HepG2 (cell line): Measurements from ENCODE around the gene CLTCL1. TPM values are rescaled to one million over a fixed set of nuclear protein-coding genes. Genes with fewer than 3 reads are reported as not detected.
"Not testable (repeated sequence)": the region's sequence is repeated elsewhere in the genome, so short reads cannot be mapped to it uniquely, and the experiment has no call there.

Experiments used
- ATAC-seq: fragments of 200-7000 bp; cut with Tn5 transposase; 3 replicates; pipeline ENCODE4 v1.9.1; 2020; ENCODE audit warnings: mild to moderate bottlenecking, moderate library complexity
- BruUV-seq: library from RNA; stranded (reverse); fragments of 400-500 nt; replicated peaks from 2 replicates; lab custom pipeline; 2021; lab: Mats Ljungman, UMichigan
- CTCF ChIA-PET: fragments of 300-600 bp; formaldehyde crosslinking; extraction: SDS; loops from one replicate; lab custom pipeline; 2021; ENCODE audit warnings: low total read pairs, inconsistent platforms, low intra/inter-chr PET ratio; lab: Yijun Ruan, JAX
- POLR2A ChIA-PET: fragments of 350-600 bp; sonication (Branson Sonifier 250); formaldehyde crosslinking; loops from one replicate; lab custom pipeline; 2020; ENCODE audit warnings: antibody characterized with exemption, inconsistent platforms; lab: Yijun Ruan, JAX
- DNase-seq: peaks from one replicate; pipeline ENCODE4 v3.0.0-alpha.2; 2015; ENCODE audit warnings: low spot score
- FAIRE-seq: peaks from 3 replicates; lab custom pipeline; 2011; peaks lifted over from hg19 to GRCh38; lab: Jason Lieb, UNC
- H2AFZ ChIP-seq: one replicate; pipeline ENCODE4 v1.6.1; 2011; ENCODE audit warnings: low read length, inconsistent platforms
- H3K27ac ChIP-seq: fragments of 300-600 bp; 3 replicates; pipeline ENCODE4 v1.8.0; 2011; ENCODE audit warnings: mixed run types, mild to moderate bottlenecking, mixed read lengths, low read length, inconsistent platforms; ENCODE audit not compliant: insufficient read depth; ENCODE audit errors: extremely low read length
- H3K27me3 ChIP-seq, 2 experiments: fragments of 200-600 bp in 1 of 2; 2 replicates in 1 of 2; 3 replicates in 1 of 2; pipeline versions ENCODE4 v1.6.0 to v1.8.0; 2011; ENCODE audit warnings: low read length in 2 of 2, mild to moderate bottlenecking in 2 of 2, moderate library complexity in 2 of 2, inconsistent platforms in 1 of 2; ENCODE audit not compliant: insufficient read depth in 2 of 2, control insufficient read depth in 1 of 2
- H3K36me3 ChIP-seq, 2 experiments: fragments of 200-600 bp in 1 of 2; replicated peaks in 1 of 2; 2 replicates in 1 of 2; 3 replicates in 1 of 2; pipeline versions ENCODE4 v1.5.1 to v1.8.0; 2011; ENCODE audit warnings: low read length in 2 of 2, inconsistent platforms in 1 of 2; ENCODE audit not compliant: insufficient read depth in 2 of 2, control insufficient read depth in 1 of 2
- H3K4me1 ChIP-seq: 2 replicates; pipeline ENCODE4 v1.5.1; 2012; ENCODE audit warnings: low read length, inconsistent platforms; ENCODE audit not compliant: insufficient read depth
- H3K4me2 ChIP-seq: 2 replicates; pipeline ENCODE4 v1.6.0; 2011; ENCODE audit warnings: low read depth, low read length, inconsistent platforms
- H3K4me3 ChIP-seq, 3 experiments: fragments of 200-600 bp in 1 of 3; sonication (generic), shearing (Covaris generic) in 1 of 3; replicated peaks in 1 of 3; 2 replicates each; pipeline ENCODE4 v1.5.1; 2011 to 2016; ENCODE audit warnings: low read length in 3 of 3, inconsistent platforms in 2 of 3, low read depth in 2 of 3, mild to moderate bottlenecking in 2 of 3, control low read depth in 1 of 3, mixed read lengths in 1 of 3; ENCODE audit not compliant: insufficient read depth in 1 of 3
- H3K79me2 ChIP-seq: one replicate; pipeline ENCODE4 v1.6.1; 2011; ENCODE audit warnings: low read length, inconsistent platforms; ENCODE audit not compliant: insufficient read depth
- H3K9ac ChIP-seq: 2 replicates; pipeline ENCODE4 v1.6.0; 2011; ENCODE audit warnings: mild to moderate bottlenecking, low read depth, low read length, inconsistent platforms; ENCODE audit not compliant: insufficient read depth
- H3K9me3 ChIP-seq: 2 replicates; pipeline ENCODE4 v1.5.1; 2012; ENCODE audit warnings: mild to moderate bottlenecking, low read length
- H4K20me1 ChIP-seq: 2 replicates; pipeline ENCODE4 v1.6.0; 2011; ENCODE audit warnings: inconsistent platforms, mild to moderate bottlenecking, low read length, moderate library complexity; ENCODE audit not compliant: insufficient read depth
- E2F5 ChIP-seq: sonication (generic); formaldehyde crosslinking; conservative IDR thresholded peaks from 2 replicates; pipeline ENCODE4 v1.4.0; 2020; ENCODE audit warnings: missing genetic modification reagents
- HNRNPLL ChIP-seq: fragments of 200-400 bp; formaldehyde crosslinking; IDR thresholded peaks from 2 replicates; pipeline ENCODE4 v1.6.1; 2017; ENCODE audit warnings: mild to moderate bottlenecking, low read depth, low read length; ENCODE audit not compliant: poor library complexity, severe bottlenecking
- NCOR1 ChIP-seq: fragments of 200-600 bp; sonication (generic); IDR thresholded peaks from 2 replicates; pipeline ENCODE4 v1.7.0; 2017; ENCODE audit warnings: antibody characterized with exemption, low read length, borderline replicate concordance
- RBAK ChIP-seq: sonication (generic); formaldehyde crosslinking; IDR thresholded peaks from 2 replicates; pipeline ENCODE4 v1.5.1; 2020; ENCODE audit warnings: mild to moderate bottlenecking, missing genetic modification reagents
- RBFOX2 ChIP-seq: fragments of 200-400 bp; formaldehyde crosslinking; IDR thresholded peaks from 2 replicates; pipeline ENCODE4 v1.6.1; 2017; ENCODE audit warnings: low read depth, mild to moderate bottlenecking, low read length
- SNAPC5 ChIP-seq: sonication (generic); formaldehyde crosslinking; IDR thresholded peaks from 2 replicates; pipeline ENCODE4 v1.8.1; 2023; ENCODE audit warnings: mild to moderate bottlenecking, missing genetic modification reagents, borderline replicate concordance
- ZNF317 ChIP-seq: sonication (generic); formaldehyde crosslinking; IDR thresholded peaks from 2 replicates; pipeline ENCODE4 v1.5.0; 2020; ENCODE audit warnings: mild to moderate bottlenecking, missing genetic modification reagents
- ZNF362 ChIP-seq: sonication (generic); formaldehyde crosslinking; IDR thresholded peaks from 2 replicates; pipeline ENCODE4 v1.4.0; 2020; ENCODE audit warnings: missing genetic modification reagents, mild to moderate bottlenecking, borderline replicate concordance
- ZNF839 ChIP-seq: sonication (generic); formaldehyde crosslinking; IDR thresholded peaks from 2 replicates; pipeline ENCODE4 v1.4.0; 2020; ENCODE audit warnings: missing genetic modification reagents, mild to moderate bottlenecking, borderline replicate concordance
- WGBS: methylation state at CpG from one replicate; pipeline ENCODE4 v1.1.6; 2017; ENCODE audit warnings: low lambda C conversion rate; 5-methylcytosine and 5-hydroxymethylcytosine counted together
- in situ Hi-C: cut with HindIII; loops from 2 replicates; pipeline ENCODE4 v1.10.0; 2017; ENCODE audit warnings: low pct_unique_long_range_greater_than_20kb; ENCODE audit not compliant: extremely low pct_ligation_motif_present
- intact Hi-C: fragments of 100-400 bp; cut with micrococcal nuclease; formaldehyde crosslinking; loops from one replicate; pipeline ENCODE4 v1.10.0; 2022; ENCODE audit not compliant: unreplicated experiment
- polyA plus RNA-seq, 8 experiments: library from polyadenylated mRNA; depleted of rRNA in 3 of 8; stranded (reverse) in 7 of 8; unstranded in 1 of 8; fragments of >200 nt; fragmentation: Illumina TruSeq in 4 of 8; extraction: Trizol in 4 of 8; gene quantifications; 2 replicates each; pipeline versions ENCODE4 v1.2.1 to v1.2.3, GENCODE V29; 2011 to 2016; ENCODE audit warnings: low read depth in 4 of 8, missing spikeins in 1 of 8, mixed read lengths in 1 of 8; ENCODE audit not compliant: insufficient read depth in 1 of 8
- total RNA-seq, 5 experiments: library from RNA; depleted of rRNA; stranded (reverse); fragments of >200 nt; fragmentation: Illumina TruSeq; extraction: Trizol; gene quantifications; 2 replicates each; pipeline ENCODE4 v1.2.3, GENCODE V29; 2016; ENCODE audit warnings: low read depth in 1 of 5
- TF ChIP-seq, protein P1 (sequence below), 2 experiments: IDR thresholded peaks; 2 replicates each; pipeline ENCODE4 v1.6.1; 2011 to 2012; ENCODE audit warnings: low read length in 2 of 2, borderline replicate concordance in 1 of 2, low read depth in 1 of 2, mild to moderate bottlenecking in 1 of 2, moderate library complexity in 1 of 2

Gene CLTCL1
- total and polyA plus RNA-seq, 2 of the 13 experiments (the other 11 are each of a cell fraction or from before 2014, with no cell fraction given) = 8.1 to 10.9 TPM

GRCh38 chr22:19307872-19308271 lies 16.4 kb upstream of the CLTCL1 start (continued):
- TF ChIP-seq, protein P1, sequence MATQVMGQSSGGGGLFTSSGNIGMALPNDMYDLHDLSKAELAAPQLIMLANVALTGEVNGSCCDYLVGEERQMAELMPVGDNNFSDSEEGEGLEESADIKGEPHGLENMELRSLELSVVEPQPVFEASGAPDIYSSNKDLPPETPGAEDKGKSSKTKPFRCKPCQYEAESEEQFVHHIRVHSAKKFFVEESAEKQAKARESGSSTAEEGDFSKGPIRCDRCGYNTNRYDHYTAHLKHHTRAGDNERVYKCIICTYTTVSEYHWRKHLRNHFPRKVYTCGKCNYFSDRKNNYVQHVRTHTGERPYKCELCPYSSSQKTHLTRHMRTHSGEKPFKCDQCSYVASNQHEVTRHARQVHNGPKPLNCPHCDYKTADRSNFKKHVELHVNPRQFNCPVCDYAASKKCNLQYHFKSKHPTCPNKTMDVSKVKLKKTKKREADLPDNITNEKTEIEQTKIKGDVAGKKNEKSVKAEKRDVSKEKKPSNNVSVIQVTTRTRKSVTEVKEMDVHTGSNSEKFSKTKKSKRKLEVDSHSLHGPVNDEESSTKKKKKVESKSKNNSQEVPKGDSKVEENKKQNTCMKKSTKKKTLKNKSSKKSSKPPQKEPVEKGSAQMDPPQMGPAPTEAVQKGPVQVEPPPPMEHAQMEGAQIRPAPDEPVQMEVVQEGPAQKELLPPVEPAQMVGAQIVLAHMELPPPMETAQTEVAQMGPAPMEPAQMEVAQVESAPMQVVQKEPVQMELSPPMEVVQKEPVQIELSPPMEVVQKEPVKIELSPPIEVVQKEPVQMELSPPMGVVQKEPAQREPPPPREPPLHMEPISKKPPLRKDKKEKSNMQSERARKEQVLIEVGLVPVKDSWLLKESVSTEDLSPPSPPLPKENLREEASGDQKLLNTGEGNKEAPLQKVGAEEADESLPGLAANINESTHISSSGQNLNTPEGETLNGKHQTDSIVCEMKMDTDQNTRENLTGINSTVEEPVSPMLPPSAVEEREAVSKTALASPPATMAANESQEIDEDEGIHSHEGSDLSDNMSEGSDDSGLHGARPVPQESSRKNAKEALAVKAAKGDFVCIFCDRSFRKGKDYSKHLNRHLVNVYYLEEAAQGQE (IDR thresholded peaks at IDR 0.05; ENCODE audit: borderline replicate concordance in 1 of 2, low read depth in 1 of 2, low read length in 2 of 2) = no peak
- TF ChIP-seq HNRNPLL = no peak
- no peak for TF ChIP-seq ZNF839 (CRISPR knock-in tag)
- TF ChIP-seq RBFOX2 = no peak
- TF ChIP-seq NCOR1 = no peak
- TF ChIP-seq ZNF317 (CRISPR knock-in tag) = no peak
- TF ChIP-seq SNAPC5 (CRISPR knock-in tag) = no peak
- TF ChIP-seq E2F5 (CRISPR knock-in tag) = no peak
- no peak for TF ChIP-seq ZNF362 (CRISPR knock-in tag)
- TF ChIP-seq RBAK = no peak

GRCh38 chr22:19306535-19306934 lies 15.0 kb upstream of the CLTCL1 start:
- H3K4me1 ChIP-seq, DNase-seq, in situ Hi-C loops, H3K27me3 ChIP-seq, H3K27ac ChIP-seq, H3K9ac ChIP-seq, FAIRE-seq, POLR2A ChIA-PET, CTCF ChIA-PET, H2AFZ ChIP-seq, H3K4me3 ChIP-seq, BruUV-seq, ATAC-seq, H3K9me3 ChIP-seq, H3K79me2 ChIP-seq, H3K36me3 ChIP-seq, H3K4me2 ChIP-seq, H4K20me1 ChIP-seq: not testable (repeated sequence)
- intact Hi-C loops = loop anchor here (10.0 kb wide), 1 partner anchor 168 kb away; the partner anchor contains the start of genes CDC45 and UFD1
- 23% methylated on average over 6 of the region's 6 CpGs for WGBS
